Measurements from ENCODE around the gene ZFP92.
"Not testable (repeated sequence)": the region's sequence is repeated elsewhere in the genome, so short reads cannot be mapped to it uniquely, and the experiment has no call there.

ZFP92 gene

DNA sequence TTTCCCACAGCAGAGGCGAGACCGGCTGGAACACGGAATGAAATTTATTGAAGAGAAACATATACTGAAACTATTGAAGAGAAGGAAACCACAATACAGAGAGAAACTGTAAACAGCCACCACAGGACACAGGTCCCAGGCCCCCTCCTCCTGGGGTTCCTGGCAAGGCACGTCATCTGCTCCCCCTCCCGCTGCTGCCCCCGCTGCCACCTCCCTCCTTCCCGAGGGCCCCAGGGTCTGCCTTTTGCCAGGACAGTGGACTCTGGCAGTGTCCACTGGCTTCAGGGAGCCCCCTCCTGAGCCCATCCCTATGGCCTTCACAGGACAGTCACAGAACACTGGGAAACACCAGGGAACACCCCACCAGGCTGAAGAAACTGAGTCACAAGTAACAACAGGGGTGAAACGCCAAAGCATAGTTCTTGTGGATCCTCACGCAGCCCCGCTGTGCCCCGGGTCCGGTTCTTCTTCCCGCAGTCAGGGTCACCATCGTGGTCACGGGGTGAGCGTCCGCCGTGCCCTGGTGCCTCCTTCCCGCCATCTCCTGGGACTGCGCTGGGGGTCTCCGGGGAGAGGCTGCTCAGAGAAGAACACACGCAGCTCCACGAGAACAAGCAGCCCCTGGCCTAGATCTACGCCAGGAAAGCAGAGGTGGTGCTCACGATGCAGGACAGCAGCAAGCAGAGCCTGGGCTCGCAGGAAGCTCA is 15.5 kb upstream of the ZFP92 start:
- no peak for TF ChIP-seq ZNF274 (IDR thresholded peaks at IDR 0.05; ENCODE audit: low read depth, low read length)
- no peak overlapping the region for H3K4me3 ChIP-seq (ENCODE audit: low read length)

- no peak for TF ChIP-seq ZNF274 (IDR thresholded peaks at IDR 0.05; ENCODE audit: low read depth, low read length)
- no peak overlapping the region for H3K4me3 ChIP-seq (ENCODE audit: low read length)
These were observed 14.7 kb upstream of the ZFP92 start for GRCh38 chrX:153396320-153397195.

GRCh38 chrX:153397256-153397960 is 13.9 kb upstream of the ZFP92 start:
- TF ChIP-seq ZNF274 (IDR thresholded peaks at IDR 0.05; ENCODE audit: low read depth, low read length) = no peak
- no peak overlapping the region for H3K4me3 ChIP-seq (ENCODE audit: low read length)

- H3K4me3 ChIP-seq (ENCODE audit: low read length) = no peak overlapping the region
- TF ChIP-seq ZNF274 (IDR thresholded peaks at IDR 0.05; ENCODE audit: low read depth, low read length) = no peak
These were observed 12.9 kb upstream of the ZFP92 start for GRCh38 chrX:153398275-153398960.

- no peak for TF ChIP-seq ZNF274 (IDR thresholded peaks at IDR 0.05; ENCODE audit: low read depth, low read length)
- no peak overlapping the region for H3K4me3 ChIP-seq (ENCODE audit: low read length)
These were observed 10.8 kb upstream of the ZFP92 start for GRCh38 chrX:153400146-153401132.

DNA sequence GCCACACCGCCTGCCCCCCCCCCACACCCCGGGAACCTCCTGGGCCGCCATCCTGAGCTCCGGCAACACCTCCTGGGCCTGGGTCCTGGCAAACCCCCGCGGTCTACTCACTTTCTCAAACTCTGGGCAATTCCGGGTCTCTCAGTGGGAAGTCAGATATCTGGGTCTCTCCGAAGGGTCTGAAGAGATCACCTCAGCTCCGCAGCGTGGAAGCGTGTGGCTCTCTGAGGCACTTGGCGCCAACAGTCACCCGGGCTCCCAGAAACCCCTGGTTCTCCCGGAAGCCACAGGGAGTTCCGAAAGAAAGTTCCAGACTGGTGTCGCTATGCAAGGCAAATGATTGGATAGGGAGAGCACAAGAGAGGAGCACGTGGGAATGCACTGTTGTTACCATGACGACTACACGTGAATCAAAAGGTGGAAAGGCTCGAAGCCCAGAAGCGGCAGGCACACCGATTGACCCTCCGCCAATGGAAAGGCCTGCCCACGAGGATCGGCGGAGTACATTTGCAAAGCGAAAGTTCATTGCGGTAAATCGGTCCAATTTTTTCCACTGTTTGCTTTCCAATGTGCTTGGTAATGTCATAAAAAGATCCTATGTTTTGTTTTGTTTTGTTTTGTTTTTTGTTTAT is 10.0 kb upstream of the ZFP92 start, which contains the start of gene PNMA6E:
PNMA6E (minus strand) TSS at position 218 of the 632 bp plus-strand sequence. CDS start 2,501 bp downstream, outside the sequence.
- no peak for TF ChIP-seq ZNF274 (IDR thresholded peaks at IDR 0.05; ENCODE audit: low read depth, low read length)
- no peak within 1 kb of the TSS for H3K4me3 ChIP-seq (ENCODE audit: low read length)

- H3K4me3 ChIP-seq (ENCODE audit: low read length) = not testable (repeated sequence)
These were observed 6.9 kb upstream of the ZFP92 start for GRCh38 chrX:153404333-153404732.

- no peak overlapping the region for H3K4me3 ChIP-seq (ENCODE audit: low read length)
- no peak for TF ChIP-seq ZNF274 (IDR thresholded peaks at IDR 0.05; ENCODE audit: low read depth, low read length)
These were observed 5.8 kb upstream of the ZFP92 start for GRCh38 chrX:153405426-153405825.

- no peak overlapping the region for H3K4me3 ChIP-seq (ENCODE audit: low read length)
These were observed 5.3 kb upstream of the ZFP92 start for GRCh38 chrX:153406011-153406410.

GRCh38 chrX:153406903-153407302 is 4.4 kb upstream of the ZFP92 start:
- TF ChIP-seq ZNF274 (IDR thresholded peaks at IDR 0.05; ENCODE audit: low read depth, low read length) = no peak
- no peak overlapping the region for H3K4me3 ChIP-seq (ENCODE audit: low read length)

More at GRCh38 chrX:153406011-153406410, 5.3 kb upstream of the ZFP92 start:
- no peak for TF ChIP-seq ZNF274 (IDR thresholded peaks at IDR 0.05; ENCODE audit: low read depth, low read length)

GRCh38 chrX:153407736-153408135 is 3.5 kb upstream of the ZFP92 start:
- no peak overlapping the region for H3K4me3 ChIP-seq (ENCODE audit: low read length)
- TF ChIP-seq ZNF274 (IDR thresholded peaks at IDR 0.05; ENCODE audit: low read depth, low read length) = no peak

DNA sequence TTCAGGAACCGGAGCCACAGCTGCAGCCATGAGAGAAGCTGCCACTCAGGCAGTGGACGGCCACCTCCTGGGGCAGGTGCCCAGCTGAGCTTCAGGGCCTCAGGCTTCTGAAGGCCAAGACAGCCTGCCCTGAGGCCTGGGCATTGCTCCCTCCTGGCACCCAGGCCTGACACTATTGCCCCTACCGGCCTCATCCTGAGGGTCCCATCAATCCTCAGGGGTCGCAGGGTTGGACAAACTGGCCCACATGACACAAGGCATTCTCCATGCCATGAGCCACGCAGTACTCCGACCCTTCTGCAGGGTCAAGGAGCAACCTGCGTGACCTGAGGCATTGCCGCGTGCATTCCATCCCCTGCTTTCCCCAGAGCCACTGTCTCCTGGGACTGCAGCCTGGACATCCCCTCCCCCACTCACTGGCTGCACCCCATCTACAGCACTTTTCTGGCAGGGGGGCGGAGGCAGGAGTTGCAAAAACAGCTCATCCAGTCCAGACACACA is 3.0 kb upstream of the ZFP92 start:
- TF ChIP-seq ZNF274 (IDR thresholded peaks at IDR 0.05; ENCODE audit: low read depth, low read length) = no peak
- no peak overlapping the region for H3K4me3 ChIP-seq (ENCODE audit: low read length)
